NB4 (cell line): ENCODE data around the gene COL11A1.
"Not testable (repeated sequence)": the region's sequence is repeated elsewhere in the genome, so short reads cannot be mapped to it uniquely, and the experiment has no call there.

Source experiments
- DNase-seq: peaks from one replicate; pipeline ENCODE4 v3.0.0; 2010; ENCODE audit warnings: low read depth
- H3K4me3 ChIP-seq: one replicate; pipeline ENCODE4 v1.5.1; 2011; ENCODE audit warnings: mild to moderate bottlenecking, low read depth, low read length, moderate library complexity
- CTCF ChIP-seq: IDR thresholded peaks from one replicate; pipeline ENCODE4 v1.5.1; 2012; ENCODE audit warnings: low read depth, low read length
- MAX ChIP-seq: IDR thresholded peaks from 2 replicates; pipeline ENCODE4 v1.6.1; 2011; ENCODE audit warnings: low read depth, low read length
- MYC ChIP-seq: IDR thresholded peaks from 2 replicates; pipeline ENCODE4 v1.6.1; 2011; ENCODE audit warnings: low read depth, low read length
- POLR2A ChIP-seq: IDR thresholded peaks from 2 replicates; pipeline ENCODE4 v1.6.1; 2011; ENCODE audit warnings: mild to moderate bottlenecking; ENCODE audit not compliant: insufficient read length; ENCODE audit errors: extremely low read depth

Gene COL11A1

GRCh38 chr1:102941366-102941947, 166.9 kb downstream of the COL11A1 start:
- no peak overlapping the region for H3K4me3 ChIP-seq
- no peak for DNase-seq
- TF ChIP-seq CTCF, result no peak
- no peak for TF ChIP-seq POLR2A
- no peak for TF ChIP-seq MYC
- TF ChIP-seq MAX, result no peak

GRCh38 chr1:102937401-102937800, 170.9 kb downstream of the COL11A1 start:
- no peak for TF ChIP-seq POLR2A
- no peak for TF ChIP-seq CTCF
- TF ChIP-seq MYC, result no peak
- TF ChIP-seq MAX, result no peak
- no peak overlapping the region for H3K4me3 ChIP-seq
- no peak for DNase-seq

- DNase-seq, H3K4me3 ChIP-seq: not testable (repeated sequence)
Observed at GRCh38 chr1:102933362-102933761, 175.0 kb downstream of the COL11A1 start.

- H3K4me3 ChIP-seq, result no peak overlapping the region
- no peak for TF ChIP-seq MAX
- TF ChIP-seq CTCF, result no peak
- TF ChIP-seq POLR2A, result no peak
- TF ChIP-seq MYC, result no peak
- DNase-seq, result no peak
Observed at GRCh38 chr1:102919659-102920058, 188.7 kb downstream of the COL11A1 start.

GRCh38 chr1:102901996-102902395, 206.3 kb downstream of the COL11A1 start:
- DNase-seq, result no peak
- TF ChIP-seq MYC, result no peak
- TF ChIP-seq MAX, result no peak
- no peak for TF ChIP-seq CTCF
- TF ChIP-seq POLR2A, result no peak
- no peak overlapping the region for H3K4me3 ChIP-seq

- no peak for TF ChIP-seq MAX
- TF ChIP-seq MYC, result no peak
- no peak for TF ChIP-seq POLR2A
- no peak for TF ChIP-seq CTCF
- no peak overlapping the region for H3K4me3 ChIP-seq
- DNase-seq, result no peak
Observed at GRCh38 chr1:102899935-102900334, 208.4 kb downstream of the COL11A1 start.
